ENCODE data around the gene ZNF737. TPM values are rescaled to one million over a fixed set of nuclear protein-coding genes. Genes with fewer than 3 reads are reported as not detected.
"Not testable (repeated sequence)": the region's sequence is repeated elsewhere in the genome, so short reads cannot be mapped to it uniquely, and the experiment has no call there.

The ZNF737 gene
- 22.7 TPM for total RNA-seq
- 6.8 TPM for polyA plus RNA-seq (ENCODE audit: insufficient read depth, low read depth, low replicate concordance)
- long read RNA-seq, donor 1, partial matches to known transcripts = 0 of 3 reads
- long read RNA-seq, donor 1, other reads (novel, unspliced or antisense) = 0 of 3 reads
- long read RNA-seq, donor 2, transcript ZNF737-201 (4 exons, 2,867 nt) = major isoform, 7 of 7 reads
- long read RNA-seq, donor 2, partial matches to known transcripts = 0 of 7 reads
- long read RNA-seq, donor 2, other reads (novel, unspliced or antisense) = 0 of 7 reads
- long read RNA-seq, donor 3, transcript ZNF737-201 (4 exons, 2,867 nt) = major isoform, 9 of 59 reads
- long read RNA-seq, donor 3, partial matches to known transcripts = 45 of 59 reads
- long read RNA-seq, donor 3, other reads (novel, unspliced or antisense) = 5 of 59 reads
- long read RNA-seq, donor 4, partial matches to known transcripts = 0 of 1 reads
- long read RNA-seq, donor 4, other reads (novel, unspliced or antisense) = 0 of 1 reads
- long read RNA-seq, donor 5 = 0 reads
- long read RNA-seq, donor 6 = 0 reads
- long read RNA-seq, donor 7, partial matches to known transcripts = 1 of 7 reads
- long read RNA-seq, donor 7, other reads (novel, unspliced or antisense) = 3 of 7 reads
- long read RNA-seq, donor 8, partial matches to known transcripts = 0 of 5 reads
- long read RNA-seq, donor 8, other reads (novel, unspliced or antisense) = 0 of 5 reads
- long read RNA-seq, donor 9, partial matches to known transcripts = 0 of 3 reads
- long read RNA-seq, donor 9, other reads (novel, unspliced or antisense) = 0 of 3 reads
- long read RNA-seq, donor 10, partial matches to known transcripts = 0 of 3 reads
- long read RNA-seq, donor 10, other reads (novel, unspliced or antisense) = 0 of 3 reads

DNA sequence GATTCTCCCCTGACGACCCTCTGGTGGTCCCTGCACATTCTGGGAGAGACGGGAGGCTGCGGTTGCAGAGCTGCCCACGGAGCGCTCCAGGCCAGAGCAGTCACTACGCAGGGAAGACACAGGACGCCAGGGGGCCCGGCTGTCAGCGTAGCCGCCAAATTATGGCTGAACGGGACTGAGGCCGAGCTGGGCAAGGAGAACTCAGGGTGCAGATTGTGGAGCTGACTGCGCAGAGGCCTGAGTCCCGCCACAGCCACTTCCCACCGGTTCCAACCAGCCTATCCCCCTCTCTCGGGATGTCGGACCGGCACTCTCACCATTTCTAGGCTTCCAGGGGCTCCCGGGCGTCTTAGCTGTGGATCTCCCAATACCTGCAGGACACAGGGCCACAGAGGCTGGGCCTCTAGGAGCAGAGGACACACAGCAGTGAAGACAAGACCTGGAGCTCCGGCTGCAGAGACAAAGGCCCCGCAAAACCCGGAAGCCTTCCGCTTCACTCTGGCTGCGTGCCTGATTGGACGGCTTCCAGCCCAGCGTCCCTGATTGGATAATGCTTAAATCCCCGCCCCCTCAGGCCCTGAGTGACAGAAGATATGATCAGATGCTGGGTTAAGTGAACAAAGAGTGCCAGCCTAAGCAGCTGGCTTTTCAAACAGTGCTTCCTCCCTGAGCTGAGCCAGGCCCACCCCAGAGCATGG is at the start of gene ZNF737:
Gene ZNF737 (minus strand): TSS at position 461 of the 698 bp plus-strand sequence. CDS start 141 bp downstream, at position 320.
- DNase-seq (peak; percentile 97 to 99 (median 98)), FAIRE-seq (peak; percentile 89)
- Histone ChIP-seq H3K36me3 (ENCODE audit: control insufficient read depth in 2 of 3, insufficient read depth in 3 of 3, low read length in 3 of 3) (no peaks in the 10 kb centered on the region), H3K9me3 (ENCODE audit: control insufficient read depth in 2 of 3, insufficient read depth in 1 of 3, low read length in 3 of 3) (peaks cover 0 to 4% (median 0%) of the 10 kb centered on the region in 3 donors), H3K4me3 (ENCODE audit: low read length in 3 of 3) (peak within 1 kb of the TSS; percentile 73 to 94 (median 78)), H3K27ac (ENCODE audit: low read depth in 2 of 2, low read length in 2 of 2) (peak within 1 kb of the TSS; percentile 82 to 87), H3K27me3 (ENCODE audit: control insufficient read depth, insufficient read depth, low read length) (no peaks in the 10 kb centered on the region), H3K4me1 (ENCODE audit: control insufficient read depth in 2 of 3, insufficient read depth in 2 of 3, low read depth in 1 of 3, low read length in 3 of 3) (no peaks in the 10 kb centered on the region), H3K9ac (ENCODE audit: low read length in 3 of 3) (peak within 1 kb of the TSS; percentile 72 to 86 (median 78))
- no peak for TF ChIP-seq CTCF (IDR thresholded peaks at IDR 0.05; ENCODE audit: borderline replicate concordance, extremely low read depth, insufficient read depth)
- intact Hi-C loops (cut with DNase I) = no loop called here

- H3K9ac ChIP-seq (ENCODE audit: low read length in 3 of 3); H3K4me3 ChIP-seq (ENCODE audit: low read length in 3 of 3); intact Hi-C loops (cut with DNase I); H3K36me3 ChIP-seq (ENCODE audit: control insufficient read depth in 2 of 3, insufficient read depth in 3 of 3, low read length in 3 of 3); H3K27me3 ChIP-seq (ENCODE audit: control insufficient read depth, insufficient read depth, low read length); H3K4me1 ChIP-seq (ENCODE audit: control insufficient read depth in 2 of 3, insufficient read depth in 2 of 3, low read depth in 1 of 3, low read length in 3 of 3); FAIRE-seq; H3K27ac ChIP-seq (ENCODE audit: low read depth in 2 of 2, low read length in 2 of 2); DNase-seq: not testable (repeated sequence)
- peaks cover 0 to 29% (median 0%) of the 10 kb centered on the region in 3 donors for H3K9me3 ChIP-seq (ENCODE audit: control insufficient read depth in 2 of 3, insufficient read depth in 1 of 3, low read length in 3 of 3)
Measured at GRCh38 chr19:20614971-20615370, 49.4 kb upstream of the ZNF737 start.

DNA sequence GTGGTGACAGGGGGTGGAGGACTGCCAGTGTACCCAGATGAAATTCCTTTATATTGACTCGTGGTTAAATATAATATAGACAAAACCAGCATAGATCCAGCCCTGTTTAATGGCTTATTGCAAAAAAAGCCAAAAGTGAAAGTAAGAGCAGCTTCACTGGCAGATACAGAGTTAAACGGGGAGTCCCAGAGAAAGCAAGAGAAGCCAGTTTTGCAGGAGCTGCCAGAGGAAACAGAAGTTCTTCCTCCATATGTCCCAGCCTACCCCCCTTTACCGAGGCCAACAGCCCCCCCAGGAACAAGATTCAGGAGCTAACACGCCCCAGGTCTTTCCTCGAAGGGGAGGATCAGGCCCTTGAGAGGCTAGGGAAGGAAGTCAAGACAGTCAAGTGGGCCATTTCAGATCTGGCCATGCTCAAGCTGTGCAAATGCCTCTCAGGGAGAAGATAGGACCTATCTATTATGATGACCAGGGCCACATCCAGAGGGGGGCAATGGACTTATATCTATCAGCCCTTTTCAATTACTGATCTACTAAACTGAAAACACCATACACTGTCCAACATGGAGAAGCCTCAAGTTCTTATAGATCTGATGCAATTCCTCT is 47.2 kb upstream of the ZNF737 start:
- DNase-seq = no peak
- no peak overlapping the region for H3K9ac ChIP-seq (ENCODE audit: low read length in 3 of 3)
- intact Hi-C loops (cut with DNase I) = no loop called here
- no peak overlapping the region for H3K4me3 ChIP-seq (ENCODE audit: low read length in 3 of 3)
- no peak for TF ChIP-seq CTCF (IDR thresholded peaks at IDR 0.05; ENCODE audit: borderline replicate concordance, extremely low read depth, insufficient read depth)
- no peak overlapping the region for H3K27ac ChIP-seq (ENCODE audit: low read depth in 2 of 2, low read length in 2 of 2)
- H3K4me1 ChIP-seq (ENCODE audit: control insufficient read depth in 2 of 3, insufficient read depth in 2 of 3, low read depth in 1 of 3, low read length in 3 of 3) = no peaks in the 10 kb centered on the region
- H3K36me3 ChIP-seq (ENCODE audit: control insufficient read depth in 2 of 3, insufficient read depth in 3 of 3, low read length in 3 of 3) = no peaks in the 10 kb centered on the region
- no peaks in the 10 kb centered on the region for H3K27me3 ChIP-seq (ENCODE audit: control insufficient read depth, insufficient read depth, low read length)
- peaks cover 0 to 22% (median 0%) of the 10 kb centered on the region in 3 donors for H3K9me3 ChIP-seq (ENCODE audit: control insufficient read depth in 2 of 3, insufficient read depth in 1 of 3, low read length in 3 of 3)
- no peak for FAIRE-seq
